Measurements from ENCODE around the gene PAK5. TPM values are rescaled to one million over a fixed set of nuclear protein-coding genes. Genes with fewer than 3 reads are reported as not detected.

Gene PAK5
- total and polyA plus RNA-seq, 2 experiments from 2014 or later: 0.57 to 1.1 TPM

GRCh38 chr20:9628589-9628988 is 210.3 kb downstream of the PAK5 start:
- H3K9me3 Mint-ChIP-seq: peaks cover under 1% of the 10 kb centered on the region; the same call in 2 of the 3 replicates
- no peak overlapping the region for H3K4me3 Mint-ChIP-seq
- Histone ChIP-seq H3K36me3 (ENCODE audit: insufficient read depth) (no peaks in the 10 kb centered on the region), H3K4me1 (ENCODE audit: insufficient read depth) (no peaks in the 10 kb centered on the region; the same call in 1 of the 2 replicates), H3K27ac (ENCODE audit: low read depth) (no peak overlapping the region), H3K27me3 (ENCODE audit: insufficient read depth) (no peaks in the 10 kb centered on the region), H3K9me2 (ENCODE audit: insufficient read depth) (peaks cover 4% of the 10 kb centered on the region; the same call in 1 of the 2 replicates), H4K20me1 (replicated peaks; ENCODE audit: insufficient read depth) (no peaks in the 10 kb centered on the region), H3K4me3 (no peak overlapping the region), H3K79me2 (replicated peaks; ENCODE audit: insufficient read depth) (no peaks in the 10 kb centered on the region), H3F3A (replicated peaks; ENCODE audit: low read depth) (no peaks in the 10 kb centered on the region), H2AFZ (no peak overlapping the region), H3K4me2 (no peak overlapping the region)
- ATAC-seq: no peak
- peaks cover 3% of the 10 kb centered on the region for H3K4me1 Mint-ChIP-seq
- TF ChIP-seq STAT1 (IDR thresholded peaks at IDR 0.05; ENCODE audit: unreplicated experiment): no peak
- peak in 1 of 2 experiments; percentile 41; a peak in 2 of 4 replicates for TF ChIP-seq CTCF (conservative IDR thresholded peaks at IDR 0.05; ENCODE audit: low read depth in 2 of 2)
- TF ChIP-seq NANOG (IDR thresholded peaks at IDR 0.05; ENCODE audit: borderline replicate concordance): no peak
- no peak for DNase-seq (ENCODE audit: low spot score)
- H3K27ac Mint-ChIP-seq: no peak overlapping the region
- H3K27me3 Mint-ChIP-seq (ENCODE audit: insufficient read depth, low read depth, poor library complexity): no peaks in the 10 kb centered on the region
- H3K36me3 Mint-ChIP-seq (ENCODE audit: low read depth): no peaks in the 10 kb centered on the region; the same call in 2 of the 3 replicates

GRCh38 chr20:9628141-9628540 is 210.7 kb downstream of the PAK5 start:
- H3F3A ChIP-seq (replicated peaks; ENCODE audit: low read depth): no peaks in the 10 kb centered on the region
- H3K79me2 ChIP-seq (replicated peaks; ENCODE audit: insufficient read depth): no peaks in the 10 kb centered on the region
- peaks cover under 1% of the 10 kb centered on the region; the same call in 2 of the 3 replicates for H3K36me3 Mint-ChIP-seq (ENCODE audit: low read depth)
- DNase-seq (ENCODE audit: low spot score): no peak
- peaks cover 5% of the 10 kb centered on the region for H3K4me1 Mint-ChIP-seq
- no peak overlapping the region for H3K4me3 Mint-ChIP-seq
- ATAC-seq: no peak
- no peak overlapping the region for H3K4me3 ChIP-seq
- no peak overlapping the region for H3K4me2 ChIP-seq
- H3K27ac Mint-ChIP-seq: no peak overlapping the region
- H2AFZ ChIP-seq: no peak overlapping the region
- no peaks in the 10 kb centered on the region for H3K36me3 ChIP-seq (ENCODE audit: insufficient read depth)
- H3K9me3 Mint-ChIP-seq: peaks cover 4% of the 10 kb centered on the region
- no peaks in the 10 kb centered on the region for H3K27me3 ChIP-seq (ENCODE audit: insufficient read depth)
- H3K27ac ChIP-seq (ENCODE audit: low read depth): no peak overlapping the region
- H3K9me2 ChIP-seq (ENCODE audit: insufficient read depth): peaks cover 4% of the 10 kb centered on the region; the same call in 1 of the 2 replicates
- H3K4me1 ChIP-seq (ENCODE audit: insufficient read depth): no peaks in the 10 kb centered on the region; the same call in 1 of the 2 replicates
- no peaks in the 10 kb centered on the region for H3K27me3 Mint-ChIP-seq (ENCODE audit: insufficient read depth, low read depth, poor library complexity)
- TF ChIP-seq STAT1 (IDR thresholded peaks at IDR 0.05; ENCODE audit: unreplicated experiment): no peak
- no peak for TF ChIP-seq JUNB (IDR thresholded peaks at IDR 0.05; ENCODE audit: unreplicated experiment)
- TF ChIP-seq ETS1 (IDR thresholded peaks at IDR 0.05): no peak
- TF ChIP-seq POLR2AphosphoS5 (IDR thresholded peaks at IDR 0.05; ENCODE audit: low read depth): no peak
- H4K20me1 ChIP-seq (replicated peaks; ENCODE audit: insufficient read depth): no peaks in the 10 kb centered on the region

GRCh38 chr20:9627219-9627618 is 211.7 kb downstream of the PAK5 start:
- no peaks in the 10 kb centered on the region for H4K20me1 ChIP-seq (replicated peaks; ENCODE audit: insufficient read depth)
- ATAC-seq (no peak), DNase-seq (ENCODE audit: low spot score) (no peak)
- peaks cover 5% of the 10 kb centered on the region for H3K4me1 Mint-ChIP-seq
- no peaks in the 10 kb centered on the region for H3K27me3 ChIP-seq (ENCODE audit: insufficient read depth)
- no peak overlapping the region for H3K4me3 ChIP-seq
- H3K9me3 Mint-ChIP-seq: peaks cover 11% of the 10 kb centered on the region
- no peaks in the 10 kb centered on the region; the same call in 1 of the 2 replicates for H3K36me3 ChIP-seq (ENCODE audit: insufficient read depth)
- no peaks in the 10 kb centered on the region; the same call in 1 of the 2 replicates for H3K4me1 ChIP-seq (ENCODE audit: insufficient read depth)
- peaks cover 7% of the 10 kb centered on the region; the same call in 2 of the 3 replicates for H3K36me3 Mint-ChIP-seq (ENCODE audit: low read depth)
- no peaks in the 10 kb centered on the region for H3K79me2 ChIP-seq (replicated peaks; ENCODE audit: insufficient read depth)
- H3K27me3 Mint-ChIP-seq (ENCODE audit: insufficient read depth, low read depth, poor library complexity): peaks cover 3% of the 10 kb centered on the region
- no peak overlapping the region for H3K4me3 Mint-ChIP-seq
- no peak overlapping the region for H3K27ac ChIP-seq (ENCODE audit: low read depth)
- H3K4me2 ChIP-seq: no peak overlapping the region
- H3K27ac Mint-ChIP-seq: no peak overlapping the region
- peak overlapping the region; percentile 70 for H2AFZ ChIP-seq
- peaks cover 4% of the 10 kb centered on the region; the same call in 1 of the 2 replicates for H3K9me2 ChIP-seq (ENCODE audit: insufficient read depth)
- no peaks in the 10 kb centered on the region for H3F3A ChIP-seq (replicated peaks; ENCODE audit: low read depth)
- TF ChIP-seq ZNF114 (CRISPR knock-in tag; IDR thresholded peaks at IDR 0.05): no peak
- TF ChIP-seq NANOG (IDR thresholded peaks at IDR 0.05; ENCODE audit: borderline replicate concordance): no peak
- no peak for TF ChIP-seq CREB1 (CRISPR knock-in tag; IDR thresholded peaks at IDR 0.05; ENCODE audit: low read depth)
- TF ChIP-seq ZNF331 (CRISPR knock-in tag; IDR thresholded peaks at IDR 0.05; ENCODE audit: low read depth): no peak
- no peak for TF ChIP-seq EZH2 (IDR thresholded peaks at IDR 0.05; ENCODE audit: low read depth, unreplicated experiment)
- no peak for TF ChIP-seq CTCF (conservative IDR thresholded peaks at IDR 0.05; ENCODE audit: low read depth in 2 of 2)
- TF ChIP-seq REST (IDR thresholded peaks at IDR 0.05; ENCODE audit: unreplicated experiment): no peak
